Sigmoid colon (tissue), 3 donors: ENCODE results near the gene ABCC6.

ENCODE experiments used
- POLR2A ChIP-seq, 2 donors: fragments of 450-650 bp; IDR thresholded peaks; one replicate each; pipeline ENCODE4 v1.6.1; 2016; ENCODE audit warnings: antibody characterized with exemption in 2 of 2, mild to moderate bottlenecking in 2 of 2, moderate library complexity in 2 of 2
- TF ChIP-seq, protein P1 (sequence below), 4 experiments: fragments of 450-650 bp in 3 of 4; fragments of 200-600 bp in 1 of 4; IDR thresholded peaks; one replicate each; pipeline ENCODE4 v1.5.1; 2016 to 2019; ENCODE audit warnings: antibody characterized with exemption in 4 of 4, mild to moderate bottlenecking in 3 of 4, moderate library complexity in 2 of 4

DNA sequence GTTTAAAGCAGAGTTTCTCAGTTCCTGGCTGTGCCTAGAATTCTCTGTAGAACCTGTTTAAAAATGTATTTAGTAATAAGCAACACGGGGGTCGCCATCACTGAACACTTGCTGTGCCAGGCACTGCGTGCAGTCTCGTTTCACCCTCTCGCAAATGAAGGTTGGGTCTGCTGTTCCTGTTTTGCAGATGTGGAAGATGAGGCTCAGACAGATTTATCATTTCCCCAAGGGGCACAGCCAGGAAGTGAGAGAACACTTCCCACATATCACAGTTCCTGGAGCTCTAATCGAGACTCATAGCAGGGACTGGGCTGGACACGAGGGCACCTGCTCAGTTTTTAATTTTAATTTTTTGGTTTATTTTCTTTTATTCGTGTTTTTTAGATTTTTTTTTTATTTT lies 122.7 kb downstream of the ABCC6 start:
- TF ChIP-seq POLR2A (IDR thresholded peaks at IDR 0.05) = no peak
- TF ChIP-seq, protein P1, sequence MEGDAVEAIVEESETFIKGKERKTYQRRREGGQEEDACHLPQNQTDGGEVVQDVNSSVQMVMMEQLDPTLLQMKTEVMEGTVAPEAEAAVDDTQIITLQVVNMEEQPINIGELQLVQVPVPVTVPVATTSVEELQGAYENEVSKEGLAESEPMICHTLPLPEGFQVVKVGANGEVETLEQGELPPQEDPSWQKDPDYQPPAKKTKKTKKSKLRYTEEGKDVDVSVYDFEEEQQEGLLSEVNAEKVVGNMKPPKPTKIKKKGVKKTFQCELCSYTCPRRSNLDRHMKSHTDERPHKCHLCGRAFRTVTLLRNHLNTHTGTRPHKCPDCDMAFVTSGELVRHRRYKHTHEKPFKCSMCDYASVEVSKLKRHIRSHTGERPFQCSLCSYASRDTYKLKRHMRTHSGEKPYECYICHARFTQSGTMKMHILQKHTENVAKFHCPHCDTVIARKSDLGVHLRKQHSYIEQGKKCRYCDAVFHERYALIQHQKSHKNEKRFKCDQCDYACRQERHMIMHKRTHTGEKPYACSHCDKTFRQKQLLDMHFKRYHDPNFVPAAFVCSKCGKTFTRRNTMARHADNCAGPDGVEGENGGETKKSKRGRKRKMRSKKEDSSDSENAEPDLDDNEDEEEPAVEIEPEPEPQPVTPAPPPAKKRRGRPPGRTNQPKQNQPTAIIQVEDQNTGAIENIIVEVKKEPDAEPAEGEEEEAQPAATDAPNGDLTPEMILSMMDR (IDR thresholded peaks at IDR 0.05) = no peak
